Tracheal epithelial cell (primary cell): ENCODE measurements around the gene CAST. TPM values are rescaled to one million over a fixed set of nuclear protein-coding genes. Genes with fewer than 3 reads are reported as not detected.

ENCODE experiments used
- total RNA-seq: library from RNA; depleted of rRNA; stranded (reverse); fragments of >200 nt; gene quantifications from 2 replicates; pipeline ENCODE4 v1.2.1, GENCODE V29; 2014

CAST gene
- total RNA-seq = 171 and 248 TPM in 2 replicates

GRCh38 chr5:96661855-96662724 lies at the start of gene CAST:
Gene CAST (plus strand): TSS chr5:96662376. CDS start chr5:96662423, 47 bp downstream.

Other genes starting within 250 kb of the CAST start
- gene PCSK1, start 229.1 kb upstream of the CAST start, total RNA-seq = not detected in 2 replicates
- 16.6 and 31.3 TPM in 2 replicates for gene ERAP1, start 145.6 kb downstream of the CAST start, total RNA-seq
- 34.3 and 59.0 TPM in 2 replicates for gene ERAP2, start 214.1 kb downstream of the CAST start, total RNA-seq